CD14-positive monocyte (primary cell): Measurements from ENCODE around the gene ZNF691. TPM values are rescaled to one million over a fixed set of nuclear protein-coding genes. Genes with fewer than 3 reads are reported as not detected.
"Not testable (repeated sequence)": the region's sequence is repeated elsewhere in the genome, so short reads cannot be mapped to it uniquely, and the experiment has no call there.

ENCODE experiments used
- DNase-seq, 3 donors: peaks; one replicate each; pipeline ENCODE4 v3.0.0-alpha.2; 2011 to 2022
- H2AFZ ChIP-seq: 2 replicates; pipeline ENCODE4 v1.6.0; 2012; ENCODE audit warnings: mild to moderate bottlenecking, low read depth, low read length, inconsistent platforms; ENCODE audit not compliant: insufficient read depth, poor library complexity, severe bottlenecking
- H3K27ac ChIP-seq, 2 donors: 1 replicate in 1 of 2; 2 replicates in 1 of 2; pipeline ENCODE4 v1.5.1; 2012 to 2013; ENCODE audit warnings: low read length in 2 of 2, control low read depth in 1 of 2, inconsistent platforms in 1 of 2, low read depth in 1 of 2, mild to moderate bottlenecking in 1 of 2
- H3K27me3 ChIP-seq, 2 donors: one replicate each; pipeline versions ENCODE4 v1.6.0 to v1.6.1; 2011 to 2013; ENCODE audit warnings: low read length in 2 of 2; ENCODE audit not compliant: control insufficient read depth in 2 of 2, insufficient read depth in 2 of 2
- H3K36me3 ChIP-seq, 2 donors: replicated peaks in 1 of 2; 1 replicate in 1 of 2; 2 replicates in 1 of 2; pipeline versions ENCODE4 v1.5.1 to v1.6.1; 2012 to 2013; ENCODE audit warnings: low read length in 2 of 2, control low read depth in 1 of 2, inconsistent platforms in 1 of 2, mild to moderate bottlenecking in 1 of 2; ENCODE audit not compliant: insufficient read depth in 2 of 2, control insufficient read depth in 1 of 2
- H3K4me1 ChIP-seq, 2 donors: 1 replicate in 1 of 2; 2 replicates in 1 of 2; pipeline versions ENCODE4 v1.5.1 to v1.6.1; 2012 to 2013; ENCODE audit warnings: low read length in 2 of 2, control low read depth in 1 of 2, inconsistent platforms in 1 of 2, mild to moderate bottlenecking in 1 of 2, moderate library complexity in 1 of 2; ENCODE audit not compliant: insufficient read depth in 2 of 2, control insufficient read depth in 1 of 2
- H3K4me2 ChIP-seq: replicated peaks from 2 replicates; pipeline ENCODE3; 2012; ENCODE audit warnings: low read length, moderate library complexity, mild to moderate bottlenecking; ENCODE audit not compliant: poor library complexity, severe bottlenecking; ENCODE audit errors: extremely low read depth
- H3K4me3 ChIP-seq, 3 experiments: fragments of 200-600 bp in 1 of 3; sonication (generic) in 1 of 3; replicated peaks in 1 of 3; 1 replicate in 2 of 3; 2 replicates in 1 of 3; pipeline ENCODE4 v1.5.1; 2011 to 2013; ENCODE audit warnings: low read length in 3 of 3, mild to moderate bottlenecking in 3 of 3, control low read depth in 2 of 3, low read depth in 2 of 3, inconsistent platforms in 1 of 3, moderate library complexity in 1 of 3
- H3K79me2 ChIP-seq: 2 replicates; pipeline ENCODE4 v1.6.0; 2012; ENCODE audit warnings: mild to moderate bottlenecking, control low read depth, inconsistent platforms, low read length, moderate library complexity; ENCODE audit not compliant: insufficient read depth
- H3K9ac ChIP-seq: 2 replicates; pipeline ENCODE4 v1.6.0; 2017; ENCODE audit warnings: low read length, mild to moderate bottlenecking; ENCODE audit not compliant: insufficient read depth, poor library complexity, severe bottlenecking
- H3K9me3 ChIP-seq, 2 donors: replicated peaks in 1 of 2; 1 replicate in 1 of 2; 2 replicates in 1 of 2; pipeline versions ENCODE4 v1.5.1 to v1.6.1; 2012 to 2013; ENCODE audit warnings: low read length in 2 of 2, control low read depth in 1 of 2; ENCODE audit not compliant: control insufficient read depth in 1 of 2, insufficient read depth in 1 of 2
- H4K20me1 ChIP-seq: 2 replicates; pipeline ENCODE4 v1.6.0; 2012; ENCODE audit warnings: mild to moderate bottlenecking, low read length, control low read depth, moderate library complexity; ENCODE audit not compliant: insufficient read depth
- H3K27ac Mint-ChIP-seq, 7 donors: one replicate each; pipeline ENCODE4 v1.8.0; 2020; ENCODE audit warnings: mild to moderate bottlenecking in 7 of 7, mixed read lengths in 7 of 7, moderate library complexity in 6 of 7, inconsistent platforms in 2 of 7
- H3K27me3 Mint-ChIP-seq, 3 donors: one replicate each; pipeline ENCODE4 v1.8.0; 2021 to 2022; ENCODE audit warnings: low read depth in 3 of 3, mild to moderate bottlenecking in 3 of 3, mixed read lengths in 3 of 3, moderate library complexity in 3 of 3, inconsistent platforms in 1 of 3
- H3K36me3 Mint-ChIP-seq, 2 donors: one replicate each; pipeline ENCODE4 v1.8.0; 2020; ENCODE audit warnings: mixed read lengths in 2 of 2, inconsistent platforms in 1 of 2, mild to moderate bottlenecking in 1 of 2
- H3K4me1 Mint-ChIP-seq: one replicate; pipeline ENCODE4 v1.8.0; 2020; ENCODE audit warnings: mild to moderate bottlenecking, mixed read lengths
- H3K4me3 Mint-ChIP-seq, 2 donors: one replicate each; pipeline ENCODE4 v1.8.0; 2020; ENCODE audit warnings: mild to moderate bottlenecking in 2 of 2, mixed read lengths in 2 of 2, moderate library complexity in 1 of 2
- H3K9me3 Mint-ChIP-seq, 7 donors: one replicate each; pipeline ENCODE4 v1.8.0; 2020 to 2022; ENCODE audit warnings: mixed read lengths in 7 of 7, mild to moderate bottlenecking in 6 of 7, moderate library complexity in 6 of 7, inconsistent platforms in 2 of 7
- CTCF ChIP-seq: fragments of 200-600 bp; IDR thresholded peaks from one replicate; pipeline ENCODE4 v1.8.0; 2022; ENCODE audit warnings: antibody characterized with exemption, mild to moderate bottlenecking
- WGBS: methylation state at CpG from one replicate; pipeline ENCODE4 v1.1.5; 2013; ENCODE audit warnings: missing lambda C conversion rate; ENCODE audit not compliant: insufficient coverage; 5-methylcytosine and 5-hydroxymethylcytosine counted together
- intact Hi-C, 2 donors: fragments of 100-400 bp; cut with micrococcal nuclease; formaldehyde crosslinking; loops; one replicate each; pipeline versions ENCODE4 v1.15.0 to v1.15.1; 2023
- polyA plus RNA-seq, 3 donors: library from polyadenylated mRNA; depleted of rRNA in 1 of 3; unstranded in 2 of 3; stranded (reverse) in 1 of 3; fragments of 300-500 nt in 2 of 3; fragments of >200 nt in 1 of 3; fragmentation: Illumina TruSeq in 2 of 3; gene quantifications; 1 replicate in 2 of 3; 2 replicates in 1 of 3; pipeline ENCODE4 v1.2.3, GENCODE V29; 2012 to 2021

ZNF691 gene
- polyA plus RNA-seq, 3 donors: 1.3 to 6.7 (median 1.8) TPM

- no peaks in the 10 kb centered on the region for H3K79me2 ChIP-seq
- no peaks in the 10 kb centered on the region for H3K4me1 ChIP-seq
- WGBS: no CpG with 5 or more reads among the region's 5 CpGs
- no peak overlapping the region for H3K27ac ChIP-seq
- peaks cover 0 to 2% of the 10 kb centered on the region in 2 donors for H3K9me3 ChIP-seq
- intact Hi-C loops: no loop called here
- H3K4me1 Mint-ChIP-seq: no peaks in the 10 kb centered on the region
- H3K36me3 Mint-ChIP-seq: no peaks in the 10 kb centered on the region
- H3K36me3 ChIP-seq: no peaks in the 10 kb centered on the region
- H3K9me3 Mint-ChIP-seq: peaks cover 0 to 3% (median 2%) of the 10 kb centered on the region in 7 donors
- no peak overlapping the region for H3K4me2 ChIP-seq
- TF ChIP-seq CTCF: no peak
- H3K4me3 ChIP-seq: no peak overlapping the region
- no peak overlapping the region for H3K4me3 Mint-ChIP-seq
- H4K20me1 ChIP-seq: no peaks in the 10 kb centered on the region
- no peak for DNase-seq
- H3K27ac Mint-ChIP-seq: no peak overlapping the region
- no peak overlapping the region for H2AFZ ChIP-seq
- no peak overlapping the region for H3K9ac ChIP-seq
- H3K27me3 Mint-ChIP-seq: peaks cover 0 to 5% (median 4%) of the 10 kb centered on the region in 3 donors
- H3K27me3 ChIP-seq: no peaks in the 10 kb centered on the region
Measured at GRCh38 chr1:42866549-42866948, 20.1 kb downstream of the ZNF691 start.

- H3K27ac Mint-ChIP-seq, H2AFZ ChIP-seq, H3K4me3 ChIP-seq, H3K27me3 ChIP-seq, H3K9me3 ChIP-seq, H3K79me2 ChIP-seq, DNase-seq, H4K20me1 ChIP-seq, H3K4me1 ChIP-seq, intact Hi-C loops, H3K9ac ChIP-seq, H3K4me2 ChIP-seq, H3K36me3 Mint-ChIP-seq, H3K4me1 Mint-ChIP-seq, H3K36me3 ChIP-seq, H3K9me3 Mint-ChIP-seq, H3K4me3 Mint-ChIP-seq, H3K27me3 Mint-ChIP-seq, H3K27ac ChIP-seq: not testable (repeated sequence)
- WGBS: 100% methylated on average over 3 of the region's 4 CpGs
Measured at GRCh38 chr1:42868466-42868865, 22.1 kb downstream of the ZNF691 start.

- intact Hi-C loops, H3K4me1 Mint-ChIP-seq, H3K27me3 Mint-ChIP-seq, H3K4me2 ChIP-seq, DNase-seq, H3K27me3 ChIP-seq, H3K27ac ChIP-seq, H3K36me3 Mint-ChIP-seq, H4K20me1 ChIP-seq, H3K4me3 Mint-ChIP-seq, H3K79me2 ChIP-seq, H3K4me3 ChIP-seq, H3K27ac Mint-ChIP-seq, H3K4me1 ChIP-seq, H3K36me3 ChIP-seq, H2AFZ ChIP-seq, H3K9ac ChIP-seq, H3K9me3 ChIP-seq: not testable (repeated sequence)
- WGBS: no CpG with 5 or more reads among the region's 2 CpGs
- H3K9me3 Mint-ChIP-seq: peaks cover 3 to 10% (median 8%) of the 10 kb centered on the region in 7 donors
Measured at GRCh38 chr1:42869254-42869653, 22.8 kb downstream of the ZNF691 start.

- H3K79me2 ChIP-seq, intact Hi-C loops, DNase-seq, H3K4me3 ChIP-seq, H3K9ac ChIP-seq, H3K27ac Mint-ChIP-seq, H3K27ac ChIP-seq, H3K4me2 ChIP-seq, H4K20me1 ChIP-seq, H3K4me3 Mint-ChIP-seq, H3K9me3 ChIP-seq, H2AFZ ChIP-seq, H3K27me3 ChIP-seq, H3K27me3 Mint-ChIP-seq, H3K4me1 Mint-ChIP-seq, H3K4me1 ChIP-seq, H3K36me3 Mint-ChIP-seq, H3K36me3 ChIP-seq: not testable (repeated sequence)
- H3K9me3 Mint-ChIP-seq: peaks cover 3 to 14% (median 10%) of the 10 kb centered on the region in 7 donors
- WGBS: 84% methylated on average over 2 of the region's 2 CpGs
Measured at GRCh38 chr1:42869751-42870150, 23.3 kb downstream of the ZNF691 start.
